Measurements from ENCODE around the gene CCDC92. TPM values are rescaled to one million over a fixed set of nuclear protein-coding genes. Genes with fewer than 3 reads are reported as not detected.
A peak's percentile ranks its signal among the peaks of the same experiment; 100 is the strongest.

CCDC92 gene
- total and polyA plus RNA-seq, 10 of the 15 experiments (the other 5 are each of a cell fraction or from before 2014, with no cell fraction given), result 0.53 to 11.8 (median 4.2) TPM

GRCh38 chr12:123971770-123972456 lies 718 bp downstream of the CCDC92 start:
- H3K4me1 ChIP-seq (ENCODE audit: control insufficient read depth, insufficient read depth, low read length), result no peaks in the 10 kb centered on the region; the same call in 1 of the 2 replicates
- peaks cover 0 to 7% of the 10 kb centered on the region in 2 experiments; a peak in 3 of 4 replicates for H3K36me3 ChIP-seq (ENCODE audit: control insufficient read depth in 2 of 2, insufficient read depth in 2 of 2, low read length in 1 of 2)
- ChIA-PET RAD21 (ENCODE audit: unreplicated experiment) (no interaction called here), CTCF (interaction anchor here (1.0 to 1.5 kb wide), 4 partner anchors 10 to 337 kb away, joined by 3 to 4 read pairs (median 4); no protein-coding TSS in a partner anchor), SMC1A (ENCODE audit: uncharacterized antibody, unreplicated experiment) (interaction anchor here (0.6 to 0.9 kb wide), 2 partner anchors 61 to 271 kb away, joined by 3 read pairs; no protein-coding TSS in a partner anchor), POLR2A (no interaction called here)
- H3K4me2 ChIP-seq (ENCODE audit: control insufficient read depth, insufficient read depth), result peak overlapping the region; percentile 97
- H3K4me3 ChIP-seq, result peak overlapping the region; percentile 80
- H3K9me3 ChIP-seq (replicated peaks; ENCODE audit: control insufficient read depth, insufficient read depth, low read length), result no peaks in the 10 kb centered on the region
- ATAC-seq, result peak; percentile 17
- peak overlapping the region; percentile 64 for H3K9ac ChIP-seq (ENCODE audit: control insufficient read depth, insufficient read depth, low read length)
- FAIRE-seq, result peak; percentile 65
- H3K27me3 ChIP-seq (replicated peaks in 1 of 2; ENCODE audit: control insufficient read depth in 2 of 2, insufficient read depth in 2 of 2, low read length in 1 of 2), result no peaks in the 10 kb centered on the region
- intact Hi-C loops (cut with micrococcal nuclease; ENCODE audit: unreplicated experiment) (no loop called here), in situ Hi-C loops (cut with MboI) (no loop called here)
- BruUV-seq (replicated peaks), result no TSS peak
- no peak for DNase-seq (ENCODE audit: low read depth, low spot score)
- 1% methylated on average over 47 of the region's 55 CpGs for WGBS (ENCODE audit: insufficient coverage, insufficient replicate concordance, low lambda C conversion rate, missing lambda C conversion rate)
- TF ChIP-seq, protein P1, sequence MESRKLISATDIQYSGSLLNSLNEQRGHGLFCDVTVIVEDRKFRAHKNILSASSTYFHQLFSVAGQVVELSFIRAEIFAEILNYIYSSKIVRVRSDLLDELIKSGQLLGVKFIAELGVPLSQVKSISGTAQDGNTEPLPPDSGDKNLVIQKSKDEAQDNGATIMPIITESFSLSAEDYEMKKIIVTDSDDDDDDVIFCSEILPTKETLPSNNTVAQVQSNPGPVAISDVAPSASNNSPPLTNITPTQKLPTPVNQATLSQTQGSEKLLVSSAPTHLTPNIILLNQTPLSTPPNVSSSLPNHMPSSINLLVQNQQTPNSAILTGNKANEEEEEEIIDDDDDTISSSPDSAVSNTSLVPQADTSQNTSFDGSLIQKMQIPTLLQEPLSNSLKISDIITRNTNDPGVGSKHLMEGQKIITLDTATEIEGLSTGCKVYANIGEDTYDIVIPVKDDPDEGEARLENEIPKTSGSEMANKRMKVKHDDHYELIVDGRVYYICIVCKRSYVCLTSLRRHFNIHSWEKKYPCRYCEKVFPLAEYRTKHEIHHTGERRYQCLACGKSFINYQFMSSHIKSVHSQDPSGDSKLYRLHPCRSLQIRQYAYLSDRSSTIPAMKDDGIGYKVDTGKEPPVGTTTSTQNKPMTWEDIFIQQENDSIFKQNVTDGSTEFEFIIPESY (IDR thresholded peaks at IDR 0.05), result no peak
- no peak for TF ChIP-seq NR2F1 (conservative IDR thresholded peaks at IDR 0.05)
- TF ChIP-seq MTA3 (IDR thresholded peaks at IDR 0.05; ENCODE audit: borderline replicate concordance, low read length), result no peak
- TF ChIP-seq DPF2 (IDR thresholded peaks at IDR 0.05), result 0 out of 2 replicates have a peak, but pooled peaks have one; percentile 16
- TF ChIP-seq SP1 (IDR thresholded peaks at IDR 0.05; ENCODE audit: low read depth, low read length), result no peak
- no peak overlapping the region; the same call in 1 of the 2 replicates for H3K27ac ChIP-seq (ENCODE audit: control insufficient read depth, insufficient read depth)
- no peaks in the 10 kb centered on the region for H4K20me1 ChIP-seq (ENCODE audit: control insufficient read depth, insufficient read depth)
- H2AFZ ChIP-seq (ENCODE audit: control insufficient read depth, low read depth, low read length), result peak overlapping the region; percentile 49
- H3K79me2 ChIP-seq (ENCODE audit: control insufficient read depth, insufficient read depth, low read length), result peaks cover 14% of the 10 kb centered on the region

Data from GM12878 (cell line).